DOHH2 (cell line): Measurements from ENCODE around the gene ROR1.

Experiments
- H3F3A ChIP-seq: fragments of 200-600 bp; sonication (generic), shearing (Covaris generic); 2 replicates; pipeline ENCODE4 v1.6.0; 2016; ENCODE audit warnings: antibody characterized with exemption, mild to moderate bottlenecking; ENCODE audit not compliant: control insufficient read depth, insufficient read depth
- H3K27ac ChIP-seq: fragments of 200-600 bp; sonication (generic); 2 replicates; pipeline ENCODE4 v1.5.1; 2014; ENCODE audit warnings: low read depth, mild to moderate bottlenecking, low read length, moderate library complexity
- H3K27me3 ChIP-seq: fragments of 200-600 bp; sonication (generic); 2 replicates; pipeline ENCODE4 v1.6.1; 2014; ENCODE audit warnings: mild to moderate bottlenecking, low read length, mixed read lengths; ENCODE audit not compliant: control insufficient read depth
- H3K36me3 ChIP-seq: fragments of 200-600 bp; sonication (generic); 2 replicates; pipeline ENCODE4 v1.6.1; 2014; ENCODE audit warnings: mild to moderate bottlenecking, low read length, moderate library complexity, mixed read lengths; ENCODE audit not compliant: control insufficient read depth
- H3K4me1 ChIP-seq: fragments of 200-600 bp; sonication (generic); 2 replicates; pipeline ENCODE4 v1.6.1; 2014; ENCODE audit warnings: mild to moderate bottlenecking, low read length, mixed read lengths; ENCODE audit not compliant: control insufficient read depth
- H3K4me2 ChIP-seq: fragments of 200-600 bp; sonication (generic); 2 replicates; pipeline ENCODE4 v1.6.0; 2014; ENCODE audit warnings: mild to moderate bottlenecking, low read length, moderate library complexity
- H3K4me3 ChIP-seq: fragments of 200-600 bp; sonication (generic); 2 replicates; pipeline ENCODE4 v1.5.1; 2014; ENCODE audit warnings: mild to moderate bottlenecking, low read length, mixed read lengths
- H3K79me2 ChIP-seq: fragments of 200-600 bp; sonication (generic); 2 replicates; pipeline ENCODE4 v1.6.1; 2014; ENCODE audit warnings: mild to moderate bottlenecking, low read length, mixed read lengths; ENCODE audit not compliant: control insufficient read depth
- H3K9me2 ChIP-seq: fragments of 200-600 bp; sonication (generic); replicated peaks from 2 replicates; pipeline ENCODE4 v1.6.1; 2014; ENCODE audit warnings: mild to moderate bottlenecking, low read length, mixed read lengths; ENCODE audit not compliant: control insufficient read depth
- H3K9me3 ChIP-seq: fragments of 200-600 bp; sonication (generic); 2 replicates; pipeline ENCODE4 v1.6.1; 2014; ENCODE audit warnings: antibody characterized with exemption, low read length, mixed read lengths; ENCODE audit not compliant: control insufficient read depth, insufficient read depth
- H4K20me1 ChIP-seq: fragments of 200-600 bp; sonication (generic); 2 replicates; pipeline ENCODE4 v1.6.0; 2014; ENCODE audit warnings: low read depth, mild to moderate bottlenecking, antibody characterized with exemption, low read length, moderate library complexity; ENCODE audit not compliant: control insufficient read depth, insufficient read depth
- EZH2phosphoT487 ChIP-seq: fragments of 200-600 bp; sonication (generic); IDR thresholded peaks from 2 replicates; pipeline ENCODE4 v1.6.1; 2017; ENCODE audit warnings: borderline replicate concordance, mild to moderate bottlenecking, antibody characterized with exemption, low read length, moderate library complexity, mixed read lengths
- TF ChIP-seq, protein P1 (sequence below): fragments of 200-600 bp; sonication (generic); IDR thresholded peaks from one replicate; pipeline ENCODE4 v1.5.1; 2014; ENCODE audit warnings: antibody characterized with exemption, mild to moderate bottlenecking, low read depth, low read length; ENCODE audit not compliant: poor library complexity, severe bottlenecking

ROR1 gene

DNA sequence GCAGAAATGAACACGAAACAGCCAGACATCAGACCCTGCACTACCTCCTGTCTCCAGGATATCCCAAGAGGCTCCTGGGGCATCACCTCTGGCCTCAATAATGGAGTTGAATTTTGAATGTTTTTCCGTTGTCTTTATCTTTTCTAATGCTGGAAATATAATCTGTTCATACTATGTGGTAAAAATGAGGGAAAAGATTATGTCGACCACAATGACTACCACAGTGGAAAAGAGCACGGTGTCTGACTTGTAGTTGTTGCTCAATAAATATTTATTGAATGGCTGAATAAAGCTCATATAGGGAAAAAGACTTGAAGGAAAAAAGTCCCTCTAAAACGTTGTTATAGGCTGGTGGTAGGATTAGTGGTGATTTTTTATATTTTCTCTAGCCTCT lies 44.6 kb upstream of the ROR1 start:
- Histone ChIP-seq H3K27ac (no peak overlapping the region), H3K4me1 (no peaks in the 10 kb centered on the region), H3K27me3 (no peaks in the 10 kb centered on the region; the same call in 1 of the 2 replicates), H3K4me3 (no peak overlapping the region), H4K20me1 (no peaks in the 10 kb centered on the region), H3K9me3 (no peaks in the 10 kb centered on the region), H3K4me2 (no peak overlapping the region), H3K36me3 (no peaks in the 10 kb centered on the region), H3K9me2 (no peaks in the 10 kb centered on the region), H3F3A (no peaks in the 10 kb centered on the region), H3K79me2 (no peaks in the 10 kb centered on the region)
- TF ChIP-seq, protein P1, sequence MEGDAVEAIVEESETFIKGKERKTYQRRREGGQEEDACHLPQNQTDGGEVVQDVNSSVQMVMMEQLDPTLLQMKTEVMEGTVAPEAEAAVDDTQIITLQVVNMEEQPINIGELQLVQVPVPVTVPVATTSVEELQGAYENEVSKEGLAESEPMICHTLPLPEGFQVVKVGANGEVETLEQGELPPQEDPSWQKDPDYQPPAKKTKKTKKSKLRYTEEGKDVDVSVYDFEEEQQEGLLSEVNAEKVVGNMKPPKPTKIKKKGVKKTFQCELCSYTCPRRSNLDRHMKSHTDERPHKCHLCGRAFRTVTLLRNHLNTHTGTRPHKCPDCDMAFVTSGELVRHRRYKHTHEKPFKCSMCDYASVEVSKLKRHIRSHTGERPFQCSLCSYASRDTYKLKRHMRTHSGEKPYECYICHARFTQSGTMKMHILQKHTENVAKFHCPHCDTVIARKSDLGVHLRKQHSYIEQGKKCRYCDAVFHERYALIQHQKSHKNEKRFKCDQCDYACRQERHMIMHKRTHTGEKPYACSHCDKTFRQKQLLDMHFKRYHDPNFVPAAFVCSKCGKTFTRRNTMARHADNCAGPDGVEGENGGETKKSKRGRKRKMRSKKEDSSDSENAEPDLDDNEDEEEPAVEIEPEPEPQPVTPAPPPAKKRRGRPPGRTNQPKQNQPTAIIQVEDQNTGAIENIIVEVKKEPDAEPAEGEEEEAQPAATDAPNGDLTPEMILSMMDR = no peak
- TF ChIP-seq EZH2phosphoT487 = no peak

DNA sequence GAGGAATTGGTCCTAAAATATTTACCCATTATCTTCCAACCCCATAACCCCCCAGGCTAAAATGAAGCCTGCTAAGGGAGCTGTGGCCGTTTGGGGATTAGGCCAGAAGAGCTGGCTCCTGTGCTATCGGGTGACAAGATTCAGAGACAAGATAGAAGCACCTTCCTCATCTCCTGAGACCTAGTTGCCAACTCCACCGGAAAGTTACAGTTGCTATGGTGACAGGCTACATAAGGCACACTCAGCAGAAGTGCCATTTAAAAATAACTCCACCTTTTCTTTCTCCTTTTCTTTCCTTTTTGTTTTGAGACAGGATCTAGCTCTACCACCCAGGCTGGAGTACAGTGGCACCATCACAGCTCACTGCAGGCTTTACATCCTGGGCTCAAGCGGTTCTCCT lies 43.6 kb upstream of the ROR1 start:
- no peaks in the 10 kb centered on the region; the same call in 1 of the 2 replicates for H3K27me3 ChIP-seq
- no peaks in the 10 kb centered on the region for H3K4me1 ChIP-seq
- no peaks in the 10 kb centered on the region for H4K20me1 ChIP-seq
- TF ChIP-seq, protein P1 = no peak
- no peak for TF ChIP-seq EZH2phosphoT487
- H3K4me2 ChIP-seq = no peak overlapping the region
- H3K4me3 ChIP-seq = no peak overlapping the region
- H3K9me3 ChIP-seq = no peaks in the 10 kb centered on the region
- no peak overlapping the region for H3K27ac ChIP-seq
- no peaks in the 10 kb centered on the region for H3F3A ChIP-seq
- no peaks in the 10 kb centered on the region for H3K9me2 ChIP-seq
- no peaks in the 10 kb centered on the region for H3K36me3 ChIP-seq
- no peaks in the 10 kb centered on the region for H3K79me2 ChIP-seq

DNA sequence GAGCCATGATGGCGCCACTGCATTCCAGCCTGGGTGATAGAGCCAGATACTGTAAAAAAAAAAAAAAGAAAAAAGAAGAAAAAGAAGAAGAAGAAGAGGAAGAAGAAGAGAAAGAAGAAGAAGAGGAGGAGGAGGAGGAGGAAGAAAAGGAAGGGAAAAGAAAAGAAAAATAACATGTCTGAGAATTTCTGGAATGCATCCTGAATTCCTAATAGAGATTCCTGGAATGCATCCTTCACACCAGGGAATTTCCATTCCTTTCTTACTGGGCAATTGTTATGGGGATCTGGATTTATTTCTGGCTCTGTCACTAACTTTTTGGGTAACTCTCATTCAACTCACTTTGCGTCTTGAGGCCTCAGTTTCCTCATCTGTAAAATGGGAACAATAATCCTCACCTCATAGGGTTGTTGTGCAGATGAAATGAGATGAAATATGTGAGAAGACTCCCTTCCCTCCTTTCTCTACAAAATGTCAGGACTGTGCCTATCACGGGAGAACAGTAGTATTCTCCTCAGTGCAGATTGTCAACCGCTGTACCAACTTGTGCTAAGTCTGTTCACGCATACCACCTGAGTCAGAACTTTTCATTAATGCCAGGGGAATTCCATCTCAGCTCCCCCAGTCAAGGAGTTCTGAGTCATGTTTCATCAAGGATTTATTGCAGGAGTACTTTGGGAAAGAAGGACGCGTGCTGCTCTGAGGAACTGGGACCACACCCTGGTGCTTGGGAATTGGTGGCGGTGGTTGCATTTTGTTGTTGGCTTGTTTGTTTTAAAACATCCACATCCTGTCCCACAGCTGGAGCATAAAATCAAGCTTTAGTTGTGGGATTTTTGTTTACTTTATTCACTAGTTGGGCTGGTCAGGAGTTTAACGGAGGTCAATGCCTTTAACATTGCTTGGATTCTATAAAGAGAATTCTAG lies 42.4 kb upstream of the ROR1 start:
- H3K27ac ChIP-seq = no peak overlapping the region
- H3K4me1 ChIP-seq = no peaks in the 10 kb centered on the region
- H3K79me2 ChIP-seq = no peaks in the 10 kb centered on the region
- no peak overlapping the region for H3K4me2 ChIP-seq
- no peaks in the 10 kb centered on the region for H3K36me3 ChIP-seq
- TF ChIP-seq, protein P1 = no peak
- TF ChIP-seq EZH2phosphoT487 = no peak
- no peaks in the 10 kb centered on the region for H4K20me1 ChIP-seq
- H3K9me2 ChIP-seq = no peaks in the 10 kb centered on the region
- no peaks in the 10 kb centered on the region for H3F3A ChIP-seq
- no peaks in the 10 kb centered on the region; the same call in 1 of the 2 replicates for H3K27me3 ChIP-seq
- H3K4me3 ChIP-seq = no peak overlapping the region
- H3K9me3 ChIP-seq = no peaks in the 10 kb centered on the region
